Left ventricle myocardium inferior (tissue), 1 donor: ENCODE measurements around the gene SCMH1. TPM values are rescaled to one million over a fixed set of nuclear protein-coding genes. Genes with fewer than 3 reads are reported as not detected.
"Not testable (repeated sequence)": the region's sequence is repeated elsewhere in the genome, so short reads cannot be mapped to it uniquely, and the experiment has no call there.

Source experiments
- DNase-seq: peaks from one replicate; pipeline ENCODE4 v3.0.0-alpha.2; 2020
- H3K27ac ChIP-seq: fragments of 200-600 bp; replicated peaks from 2 replicates; pipeline ENCODE4 v1.8.0; 2021
- H3K27me3 ChIP-seq: fragments of 200-600 bp; 2 replicates; pipeline ENCODE4 v1.8.0; 2021; ENCODE audit warnings: low read depth
- H3K36me3 ChIP-seq: fragments of 200-600 bp; 2 replicates; pipeline ENCODE4 v1.8.0; 2021
- H3K4me1 ChIP-seq: fragments of 200-600 bp; 2 replicates; pipeline ENCODE4 v1.8.0; 2021
- H3K4me3 ChIP-seq: fragments of 200-600 bp; 2 replicates; pipeline ENCODE4 v1.8.0; 2021; ENCODE audit warnings: mild to moderate bottlenecking, moderate library complexity
- H3K9me3 ChIP-seq: fragments of 200-600 bp; replicated peaks from 2 replicates; pipeline ENCODE4 v1.8.0; 2021
- intact Hi-C: fragments of 100-400 bp; cut with micrococcal nuclease; formaldehyde crosslinking; loops from one replicate; pipeline ENCODE4 v1.11.0; 2022
- total RNA-seq: library from RNA; stranded (reverse); fragmentation: NEBNext Ultra II Directional; extraction: Animal tissue kit (Norgen Biotek cat#: 25700); gene quantifications from one replicate; pipeline ENCODE4 v1.2.1, GENCODE V29; 2021
- TF ChIP-seq, protein P1 (sequence below): fragments of 200-600 bp; IDR thresholded peaks from 2 replicates; pipeline ENCODE4 v1.8.0; 2021; ENCODE audit warnings: antibody characterized with exemption, mild to moderate bottlenecking, borderline replicate concordance
- donor health status: DM: no; HTN: yes; CAD: no; lungs with severe emphysema.

SCMH1 gene
- total RNA-seq, 1 donor from 2014 or later: 48.1 TPM

DNA sequence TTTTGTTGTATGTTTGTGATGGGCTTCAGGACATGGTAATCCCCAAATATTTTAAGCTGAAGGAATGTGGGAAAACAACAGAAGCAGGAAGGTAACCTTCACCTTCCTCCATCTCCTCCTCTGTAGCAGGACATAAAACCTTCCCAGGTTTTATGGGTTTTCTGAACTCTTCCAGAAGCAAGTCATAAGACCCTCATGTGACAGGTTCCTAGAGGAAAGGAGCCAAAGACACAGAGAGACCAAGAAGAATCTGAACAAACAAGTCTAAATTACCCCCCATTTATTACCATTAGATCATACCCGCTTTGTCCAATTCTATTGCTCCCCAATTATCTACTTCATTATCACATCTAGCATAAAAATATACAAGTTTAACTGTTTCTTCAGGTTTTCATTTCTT, 28.8 kb downstream of the SCMH1 start:
- H3K4me3 ChIP-seq: no peak overlapping the region
- TF ChIP-seq, protein P1, sequence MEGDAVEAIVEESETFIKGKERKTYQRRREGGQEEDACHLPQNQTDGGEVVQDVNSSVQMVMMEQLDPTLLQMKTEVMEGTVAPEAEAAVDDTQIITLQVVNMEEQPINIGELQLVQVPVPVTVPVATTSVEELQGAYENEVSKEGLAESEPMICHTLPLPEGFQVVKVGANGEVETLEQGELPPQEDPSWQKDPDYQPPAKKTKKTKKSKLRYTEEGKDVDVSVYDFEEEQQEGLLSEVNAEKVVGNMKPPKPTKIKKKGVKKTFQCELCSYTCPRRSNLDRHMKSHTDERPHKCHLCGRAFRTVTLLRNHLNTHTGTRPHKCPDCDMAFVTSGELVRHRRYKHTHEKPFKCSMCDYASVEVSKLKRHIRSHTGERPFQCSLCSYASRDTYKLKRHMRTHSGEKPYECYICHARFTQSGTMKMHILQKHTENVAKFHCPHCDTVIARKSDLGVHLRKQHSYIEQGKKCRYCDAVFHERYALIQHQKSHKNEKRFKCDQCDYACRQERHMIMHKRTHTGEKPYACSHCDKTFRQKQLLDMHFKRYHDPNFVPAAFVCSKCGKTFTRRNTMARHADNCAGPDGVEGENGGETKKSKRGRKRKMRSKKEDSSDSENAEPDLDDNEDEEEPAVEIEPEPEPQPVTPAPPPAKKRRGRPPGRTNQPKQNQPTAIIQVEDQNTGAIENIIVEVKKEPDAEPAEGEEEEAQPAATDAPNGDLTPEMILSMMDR: no peak
- H3K27ac ChIP-seq: no peak overlapping the region
- peaks cover 17% of the 10 kb centered on the region for H3K9me3 ChIP-seq
- H3K36me3 ChIP-seq: peaks cover 4% of the 10 kb centered on the region
- H3K4me1 ChIP-seq: no peaks in the 10 kb centered on the region
- DNase-seq: no peak
- intact Hi-C loops: no loop called here
- H3K27me3 ChIP-seq: no peaks in the 10 kb centered on the region

DNA sequence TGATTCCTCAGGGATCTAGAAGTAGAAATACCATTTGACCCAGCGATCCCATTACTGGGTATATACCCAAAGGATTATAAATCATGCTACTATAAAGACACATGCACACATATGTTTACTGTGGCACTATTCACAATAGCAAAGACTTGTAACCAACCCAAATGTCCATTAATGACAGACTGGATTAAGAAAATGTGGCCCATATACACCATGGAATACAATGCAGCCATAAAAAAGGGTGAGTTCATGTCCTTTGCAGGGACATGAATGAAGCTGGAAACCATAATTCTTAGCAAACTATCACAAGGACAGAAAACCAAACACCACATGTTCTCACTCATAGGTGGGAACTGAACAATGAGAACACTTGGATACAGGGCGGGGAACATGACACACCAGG, 30.5 kb downstream of the SCMH1 start:
- H3K27me3 ChIP-seq, H3K27ac ChIP-seq, H3K9me3 ChIP-seq, H3K36me3 ChIP-seq, intact Hi-C loops, H3K4me1 ChIP-seq, H3K4me3 ChIP-seq, DNase-seq: not testable (repeated sequence)

DNA sequence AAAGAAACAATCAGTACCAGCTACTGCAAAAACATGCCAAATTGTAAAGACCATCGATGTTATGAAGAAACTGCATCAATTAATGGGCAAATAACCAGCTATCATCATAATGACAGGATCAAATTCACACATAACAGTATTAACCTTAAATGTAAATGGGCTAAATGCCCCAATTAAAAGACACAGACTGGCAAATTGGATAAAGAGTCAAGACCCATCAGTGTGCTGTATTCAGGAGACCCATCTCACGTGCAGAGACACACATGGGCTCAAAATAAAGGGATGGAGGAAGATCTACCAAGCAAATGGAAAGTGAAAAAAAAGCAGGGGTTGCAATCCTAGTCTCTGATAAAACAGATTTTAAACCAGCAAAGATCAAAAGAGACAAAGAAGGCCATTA, 35.1 kb downstream of the SCMH1 start:
- peaks cover 13% of the 10 kb centered on the region for H3K9me3 ChIP-seq
- H3K4me1 ChIP-seq, H3K27ac ChIP-seq, H3K36me3 ChIP-seq, intact Hi-C loops, H3K4me3 ChIP-seq, DNase-seq, H3K27me3 ChIP-seq: not testable (repeated sequence)

DNA sequence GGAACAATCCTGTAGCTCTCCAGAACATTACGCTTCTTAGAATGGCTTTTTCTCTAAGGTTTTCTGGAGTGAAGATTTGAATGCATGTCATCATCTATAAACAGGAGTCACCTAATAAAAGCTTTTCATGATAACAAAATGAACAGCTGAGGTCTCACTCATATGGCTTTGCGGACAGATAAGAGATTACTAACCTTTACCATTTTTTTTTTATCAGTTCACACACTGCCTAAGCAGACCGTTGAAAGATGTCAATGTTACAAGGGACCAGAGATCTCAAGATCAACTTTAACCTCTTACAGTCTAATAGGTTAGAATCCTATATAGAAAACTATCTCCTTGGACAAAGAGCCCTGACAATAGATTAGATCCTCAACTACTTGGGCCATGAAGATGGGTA, 41.4 kb downstream of the SCMH1 start:
- Histone ChIP-seq H3K27ac (no peak overlapping the region), H3K27me3 (no peaks in the 10 kb centered on the region), H3K4me1 (peaks cover 18% of the 10 kb centered on the region), H3K9me3 (peaks cover 22% of the 10 kb centered on the region), H3K4me3 (no peak overlapping the region), H3K36me3 (no peaks in the 10 kb centered on the region)
- DNase-seq: no peak
- intact Hi-C loops: no loop called here
- TF ChIP-seq, protein P1: no peak

DNA sequence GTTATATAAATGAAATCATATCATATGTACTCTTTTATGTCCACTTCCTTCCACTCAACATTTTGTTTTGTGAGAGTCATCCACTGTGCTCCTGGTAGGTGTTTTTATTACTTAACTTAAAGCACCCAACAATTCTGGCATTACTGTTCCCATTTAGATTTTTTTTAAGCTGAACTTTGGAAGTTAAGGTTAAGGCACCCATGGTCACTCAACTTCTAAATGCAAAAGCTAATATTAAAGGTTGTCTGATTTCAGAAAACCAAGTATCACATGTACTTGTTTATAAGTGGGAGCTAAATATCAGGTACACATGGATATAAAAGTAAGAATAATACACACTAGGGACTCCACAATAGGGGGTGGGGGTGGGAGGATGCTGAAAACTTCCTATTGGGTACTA, 42.7 kb downstream of the SCMH1 start:
- TF ChIP-seq, protein P1: no peak
- H3K36me3 ChIP-seq: no peaks in the 10 kb centered on the region
- intact Hi-C loops: no loop called here
- H3K9me3 ChIP-seq: peaks cover 24% of the 10 kb centered on the region
- no peaks in the 10 kb centered on the region for H3K27me3 ChIP-seq
- H3K4me3 ChIP-seq: no peak overlapping the region
- peaks cover 17% of the 10 kb centered on the region for H3K4me1 ChIP-seq
- no peak overlapping the region for H3K27ac ChIP-seq
- DNase-seq: no peak

DNA sequence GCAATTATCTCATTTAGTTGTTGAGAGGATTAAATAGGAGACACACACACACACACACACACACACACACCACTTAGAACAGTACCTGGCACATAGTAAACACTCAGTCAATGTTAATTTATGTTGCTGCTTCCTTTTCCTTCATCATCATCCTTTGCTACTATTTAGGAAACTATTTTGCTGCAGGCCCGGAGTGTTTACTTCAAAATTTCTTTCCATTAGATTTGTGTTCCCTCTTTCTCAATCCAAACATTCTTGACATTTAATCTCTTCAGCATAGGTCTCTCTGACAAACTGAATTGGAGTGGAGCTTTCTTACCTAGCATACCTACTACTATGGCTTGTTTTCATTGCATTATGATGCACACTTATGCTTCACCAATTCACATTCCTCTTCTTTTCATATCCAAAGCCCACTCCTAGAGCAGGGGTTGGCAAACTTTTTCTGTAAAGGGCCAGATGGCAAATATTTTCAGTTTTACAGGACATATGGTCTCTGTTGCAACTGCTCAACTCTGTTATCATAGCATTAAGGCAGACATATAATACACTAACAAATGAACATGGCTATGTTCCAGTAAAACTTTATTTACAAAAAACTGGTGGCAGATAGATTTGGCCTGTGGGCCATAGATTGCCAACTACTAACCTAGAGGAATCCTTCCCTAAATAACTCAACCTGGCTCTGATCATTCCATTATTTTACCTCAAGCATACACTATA, 49.5 kb downstream of the SCMH1 start:
- intact Hi-C loops: no loop called here
- TF ChIP-seq, protein P1: no peak
- Histone ChIP-seq H3K27ac (no peak overlapping the region), H3K9me3 (peaks cover 18% of the 10 kb centered on the region), H3K36me3 (no peaks in the 10 kb centered on the region), H3K4me3 (no peak overlapping the region), H3K4me1 (peaks cover 6% of the 10 kb centered on the region), H3K27me3 (no peaks in the 10 kb centered on the region)
- DNase-seq: no peak

DNA sequence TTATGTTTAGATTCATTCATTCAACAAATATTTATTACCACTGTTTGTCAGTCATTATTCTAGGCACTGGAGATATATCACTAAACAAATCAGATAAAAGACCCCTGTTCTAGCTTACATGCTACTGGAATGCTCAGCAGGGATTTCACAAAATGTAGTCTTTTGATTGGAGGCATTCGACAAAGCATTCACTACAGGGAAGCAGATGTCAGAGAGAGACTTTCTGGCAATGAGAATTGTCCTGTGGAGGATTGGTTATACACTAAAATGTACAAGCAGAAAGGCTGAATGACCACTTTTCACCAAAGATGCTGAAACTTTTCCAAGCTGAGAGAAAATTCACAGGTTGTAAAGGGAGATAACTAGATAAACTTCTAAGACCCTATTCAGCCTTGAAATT, 57.7 kb downstream of the SCMH1 start:
- no peak overlapping the region for H3K4me3 ChIP-seq
- TF ChIP-seq, protein P1: no peak
- no peak overlapping the region for H3K27ac ChIP-seq
- no peak for DNase-seq
- no peaks in the 10 kb centered on the region for H3K9me3 ChIP-seq
- no peaks in the 10 kb centered on the region for H3K27me3 ChIP-seq
- H3K4me1 ChIP-seq: no peaks in the 10 kb centered on the region
- intact Hi-C loops: no loop called here
- peaks cover 8% of the 10 kb centered on the region for H3K36me3 ChIP-seq

DNA sequence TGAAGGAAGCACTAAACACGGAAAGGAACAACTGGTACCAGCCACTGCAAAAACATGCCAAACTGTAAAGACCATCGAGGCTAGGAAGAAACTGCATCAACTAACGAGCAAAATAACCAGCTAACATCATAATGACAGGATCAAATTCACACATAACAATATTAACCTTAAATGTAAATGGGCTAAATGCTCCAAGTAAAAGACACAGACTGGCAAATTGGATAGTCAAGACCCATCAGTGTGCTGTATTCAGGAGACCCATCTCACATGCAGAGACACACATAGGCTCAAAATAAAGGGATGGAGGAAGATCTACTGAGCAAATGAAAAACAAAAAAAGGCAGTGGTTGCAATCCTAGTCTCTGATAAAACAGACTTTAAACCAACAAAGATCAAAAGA, 63.9 kb downstream of the SCMH1 start:
- H3K4me1 ChIP-seq, H3K4me3 ChIP-seq, H3K27me3 ChIP-seq, intact Hi-C loops, DNase-seq, H3K27ac ChIP-seq: not testable (repeated sequence)
- H3K36me3 ChIP-seq: peaks cover 17% of the 10 kb centered on the region
- H3K9me3 ChIP-seq: peaks cover 22% of the 10 kb centered on the region
